ENCODE data around the gene KIF23. TPM values are rescaled to one million over a fixed set of nuclear protein-coding genes. Genes with fewer than 3 reads are reported as not detected.

KIF23 gene
- polyA plus RNA-seq, 1 of the 3 experiments (the other 2 are of a cell fraction), result 25.8 TPM

DNA sequence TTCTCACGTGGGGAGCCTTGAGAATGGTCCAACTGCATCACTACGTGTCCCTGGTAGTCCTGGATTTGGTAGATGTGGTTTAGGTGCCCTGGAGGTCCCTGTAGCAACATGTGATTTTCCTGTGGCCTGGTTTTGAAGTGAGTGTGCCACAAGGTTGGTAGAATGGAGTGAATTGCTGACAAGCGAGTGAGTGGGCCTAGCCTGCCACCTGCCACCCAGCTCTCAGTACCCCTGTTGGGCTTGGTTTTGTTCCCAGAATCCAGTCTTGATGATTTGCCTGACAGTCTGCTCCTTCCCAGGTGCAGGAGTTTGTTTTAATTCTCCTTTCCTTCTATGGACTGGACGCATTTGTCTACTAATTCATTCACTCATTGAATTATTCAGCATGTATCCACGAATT lies 57.9 kb downstream of the KIF23 start:
- H2AFZ ChIP-seq (ENCODE audit: low read depth), result no peak overlapping the region
- H4K20me1 ChIP-seq (ENCODE audit: insufficient read depth), result no peaks in the 10 kb centered on the region
- H3K27ac ChIP-seq (ENCODE audit: low read depth in 2 of 2, low read length in 1 of 2), result no peak overlapping the region
- whole genome bisulfite sequencing (ENCODE audit: low lambda C conversion rate), result 78% methylated on average over 4 of the region's 5 CpGs
- peaks cover 5 to 15% of the 10 kb centered on the region in 2 experiments; a peak in 3 of 4 replicates for H3K4me1 ChIP-seq (ENCODE audit: control insufficient read depth in 1 of 2, insufficient read depth in 2 of 2, low read depth in 1 of 2, low read length in 1 of 2)
- CTCF ChIA-PET, result interaction anchor here (0.6 to 2.1 kb wide), 2 partner anchors 9 to 11 kb away, joined by 3 to 7 read pairs; no protein-coding TSS in a partner anchor
- no peak overlapping the region for H3K9ac ChIP-seq
- no peak overlapping the region for H3K4me2 ChIP-seq
- H3K9me3 ChIP-seq, result no peaks in the 10 kb centered on the region
- H3K79me2 ChIP-seq (ENCODE audit: insufficient read depth), result no peaks in the 10 kb centered on the region
- peaks cover 9% of the 10 kb centered on the region for H3F3A ChIP-seq (replicated peaks; ENCODE audit: insufficient read depth)
- H3K9me2 ChIP-seq, result no peaks in the 10 kb centered on the region
- H3K4me3 ChIP-seq (ENCODE audit: low read depth in 2 of 2, low read length in 1 of 2), result no peak overlapping the region
- no peaks in the 10 kb centered on the region for H3K36me3 ChIP-seq (replicated peaks in 1 of 2; ENCODE audit: control insufficient read depth in 1 of 2, insufficient read depth in 2 of 2, low read length in 1 of 2)
- TF ChIP-seq TAF1 (IDR thresholded peaks at IDR 0.05; ENCODE audit: borderline replicate concordance, low read depth, low read length) (no peak), GATA2 (CRISPR knock-in tag; IDR thresholded peaks at IDR 0.05) (no peak), EZH2phosphoT487 (IDR thresholded peaks at IDR 0.05; ENCODE audit: borderline replicate concordance, low read depth) (no peak), FOXJ3 (CRISPR knock-in tag; IDR thresholded peaks at IDR 0.05) (no peak), SIN3A (IDR thresholded peaks at IDR 0.05; ENCODE audit: borderline replicate concordance, low read depth, low read length) (no peak), YY1 (IDR thresholded peaks at IDR 0.05; ENCODE audit: low read depth) (no peak), SMC3 (IDR thresholded peaks at IDR 0.05; ENCODE audit: low read depth, low read length) (no peak), RCOR1 (IDR thresholded peaks at IDR 0.05; ENCODE audit: low read length) (no peak), ZBTB33 (IDR thresholded peaks at IDR 0.05; ENCODE audit: borderline replicate concordance, low read depth) (no peak), NRF1 (IDR thresholded peaks at IDR 0.05; ENCODE audit: low read depth, low read length) (no peak)
- TF ChIP-seq, protein P1, sequence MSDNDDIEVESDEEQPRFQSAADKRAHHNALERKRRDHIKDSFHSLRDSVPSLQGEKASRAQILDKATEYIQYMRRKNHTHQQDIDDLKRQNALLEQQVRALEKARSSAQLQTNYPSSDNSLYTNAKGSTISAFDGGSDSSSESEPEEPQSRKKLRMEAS (IDR thresholded peaks at IDR 0.05; ENCODE audit: low read depth), result no peak
- DNase-seq, result no peak
- POLR2A ChIA-PET, result no interaction called here
- no peaks in the 10 kb centered on the region for H3K27me3 ChIP-seq (ENCODE audit: insufficient read depth)

GRCh38 chr15:69472562-69472961 lies 58.4 kb downstream of the KIF23 start:
- H3K9me2 ChIP-seq, result no peaks in the 10 kb centered on the region
- no peaks in the 10 kb centered on the region for H4K20me1 ChIP-seq (ENCODE audit: insufficient read depth)
- H3F3A ChIP-seq (replicated peaks; ENCODE audit: insufficient read depth), result peaks cover 9% of the 10 kb centered on the region
- H3K9ac ChIP-seq, result no peak overlapping the region
- H3K36me3 ChIP-seq (replicated peaks in 1 of 2; ENCODE audit: control insufficient read depth in 1 of 2, insufficient read depth in 2 of 2, low read length in 1 of 2), result no peaks in the 10 kb centered on the region
- POLR2A ChIA-PET, result no interaction called here
- H3K4me1 ChIP-seq (ENCODE audit: control insufficient read depth in 1 of 2, insufficient read depth in 2 of 2, low read depth in 1 of 2, low read length in 1 of 2), result peaks cover 5 to 15% of the 10 kb centered on the region in 2 experiments; a peak in 3 of 4 replicates
- 86% methylated on average over 6 of the region's 6 CpGs for WGBS (ENCODE audit: low lambda C conversion rate)
- no peak overlapping the region for H3K27ac ChIP-seq (ENCODE audit: low read depth in 2 of 2, low read length in 1 of 2)
- CTCF ChIA-PET, result interaction anchor here (2.1 kb wide), 1 partner anchor 10 kb away, joined by 7 read pairs; no protein-coding TSS in a partner anchor
- H3K4me3 ChIP-seq (ENCODE audit: low read depth in 2 of 2, low read length in 1 of 2), result no peak overlapping the region
- no peaks in the 10 kb centered on the region for H3K27me3 ChIP-seq (ENCODE audit: insufficient read depth)
- H3K9me3 ChIP-seq, result no peaks in the 10 kb centered on the region
- no peak overlapping the region for H3K4me2 ChIP-seq
- H2AFZ ChIP-seq (ENCODE audit: low read depth), result no peak overlapping the region
- no peak for DNase-seq
- no peaks in the 10 kb centered on the region for H3K79me2 ChIP-seq (ENCODE audit: insufficient read depth)
- TF ChIP-seq RCOR1 (IDR thresholded peaks at IDR 0.05; ENCODE audit: low read length) (no peak), EP300 (IDR thresholded peaks at IDR 0.05; ENCODE audit: borderline replicate concordance in 1 of 2, low read depth in 1 of 2, low read length in 1 of 2) (no peak), YY1 (IDR thresholded peaks at IDR 0.05; ENCODE audit: low read depth) (no peak), GATA2 (CRISPR knock-in tag; IDR thresholded peaks at IDR 0.05) (no peak), SMC3 (IDR thresholded peaks at IDR 0.05; ENCODE audit: low read depth, low read length) (no peak), RFX5 (IDR thresholded peaks at IDR 0.05; ENCODE audit: low read length) (no peak), RXRA (IDR thresholded peaks at IDR 0.05; ENCODE audit: borderline replicate concordance, low read depth) (no peak), POLR2AphosphoS5 (IDR thresholded peaks at IDR 0.05; ENCODE audit: low read depth, low read length) (no peak), FOXJ3 (CRISPR knock-in tag; IDR thresholded peaks at IDR 0.05) (no peak), USF1 (IDR thresholded peaks at IDR 0.05; ENCODE audit: borderline replicate concordance, low read depth) (no peak), ELF1 (IDR thresholded peaks at IDR 0.05) (no peak), FOSL2 (IDR thresholded peaks at IDR 0.05; ENCODE audit: borderline replicate concordance, low read depth) (no peak), EZH2phosphoT487 (IDR thresholded peaks at IDR 0.05; ENCODE audit: borderline replicate concordance, low read depth) (no peak), MXI1 (IDR thresholded peaks at IDR 0.05; ENCODE audit: low read depth, low read length) (no peak)
- TF ChIP-seq, protein P2, sequence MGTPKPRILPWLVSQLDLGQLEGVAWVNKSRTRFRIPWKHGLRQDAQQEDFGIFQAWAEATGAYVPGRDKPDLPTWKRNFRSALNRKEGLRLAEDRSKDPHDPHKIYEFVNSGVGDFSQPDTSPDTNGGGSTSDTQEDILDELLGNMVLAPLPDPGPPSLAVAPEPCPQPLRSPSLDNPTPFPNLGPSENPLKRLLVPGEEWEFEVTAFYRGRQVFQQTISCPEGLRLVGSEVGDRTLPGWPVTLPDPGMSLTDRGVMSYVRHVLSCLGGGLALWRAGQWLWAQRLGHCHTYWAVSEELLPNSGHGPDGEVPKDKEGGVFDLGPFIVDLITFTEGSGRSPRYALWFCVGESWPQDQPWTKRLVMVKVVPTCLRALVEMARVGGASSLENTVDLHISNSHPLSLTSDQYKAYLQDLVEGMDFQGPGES (IDR thresholded peaks at IDR 0.05; ENCODE audit: low read depth, low read length), result no peak
- TF ChIP-seq, protein P3, sequence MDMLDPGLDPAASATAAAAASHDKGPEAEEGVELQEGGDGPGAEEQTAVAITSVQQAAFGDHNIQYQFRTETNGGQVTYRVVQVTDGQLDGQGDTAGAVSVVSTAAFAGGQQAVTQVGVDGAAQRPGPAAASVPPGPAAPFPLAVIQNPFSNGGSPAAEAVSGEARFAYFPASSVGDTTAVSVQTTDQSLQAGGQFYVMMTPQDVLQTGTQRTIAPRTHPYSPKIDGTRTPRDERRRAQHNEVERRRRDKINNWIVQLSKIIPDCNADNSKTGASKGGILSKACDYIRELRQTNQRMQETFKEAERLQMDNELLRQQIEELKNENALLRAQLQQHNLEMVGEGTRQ (IDR thresholded peaks at IDR 0.05; ENCODE audit: borderline replicate concordance, low read depth, low read length), result no peak
